Activated B cell treated with CpG ODN at 0.5 μM for 24 hours (primary cell): Measurements from ENCODE around the gene ZNF384. TPM values are rescaled to one million over a fixed set of nuclear protein-coding genes. Genes with fewer than 3 reads are reported as not detected.

Experiments
- ATAC-seq: fragments of 200-7000 bp; cut with Tn5 transposase; one replicate; pipeline ENCODE4 v1.10.0; 2021; ENCODE audit warnings: low read depth, mild to moderate bottlenecking, moderate library complexity
- CTCF ChIA-PET: fragments of 350-600 bp; sonication (Branson Sonifier 250); formaldehyde crosslinking; loops from one replicate; lab custom pipeline; 2021; ENCODE audit warnings: antibody characterized with exemption; lab: Charles Lee
- POLR2A ChIA-PET: fragments of 350-600 bp; sonication (Branson Sonifier 250); formaldehyde crosslinking; loops from one replicate; lab custom pipeline; 2021; ENCODE audit warnings: antibody characterized with exemption; lab: Charles Lee
- DNase-seq: peaks from one replicate; pipeline ENCODE4 v3.0.0; 2022
- H3K27ac Mint-ChIP-seq: one replicate; pipeline ENCODE4 v1.8.0; 2020; ENCODE audit warnings: mixed read lengths
- H3K27me3 Mint-ChIP-seq: one replicate; pipeline ENCODE4 v1.8.0; 2021; ENCODE audit warnings: mixed read lengths
- H3K36me3 Mint-ChIP-seq: one replicate; pipeline ENCODE4 v1.8.0; 2021; ENCODE audit warnings: low read depth, mixed read lengths
- H3K4me1 Mint-ChIP-seq: one replicate; pipeline ENCODE4 v1.8.0; 2021; ENCODE audit warnings: mixed read lengths
- H3K4me3 Mint-ChIP-seq: one replicate; pipeline ENCODE4 v1.8.0; 2020; ENCODE audit warnings: mild to moderate bottlenecking, mixed read lengths
- H3K9me3 Mint-ChIP-seq: one replicate; pipeline ENCODE4 v1.8.0; 2020; ENCODE audit warnings: mixed read lengths
- CTCF ChIP-seq: fragments of 200-600 bp; IDR thresholded peaks from one replicate; pipeline ENCODE4 v1.8.0; 2022; ENCODE audit warnings: antibody characterized with exemption, mild to moderate bottlenecking
- intact Hi-C: fragments of 100-400 bp; cut with micrococcal nuclease; formaldehyde crosslinking; loops from one replicate; pipeline ENCODE4 v1.15.1; 2024
- total RNA-seq: library from RNA; stranded (reverse); gene quantifications from 2 replicates; pipeline ENCODE4 v1.2.3, GENCODE V29; 2022

The ZNF384 gene
- total RNA-seq, 1 donor from 2014 or later: 98.6 TPM

- no peak for TF ChIP-seq CTCF
- Mint-ChIP-seq H3K9me3 (no peaks in the 10 kb centered on the region), H3K36me3 (no peaks in the 10 kb centered on the region), H3K27ac (no peak overlapping the region), H3K4me1 (peaks cover 60% of the 10 kb centered on the region), H3K4me3 (peak overlapping the region; percentile 21), H3K27me3 (peaks cover 31% of the 10 kb centered on the region)
- ATAC-seq (no peak), DNase-seq (no peak)
- intact Hi-C loops: no loop called here
- POLR2A ChIA-PET: interaction anchor here (0.5 to 2.7 kb wide), 5 partner anchors 10 to 286 kb away, joined by 3 to 23 read pairs (median 4); partner anchors contain the start of genes COPS7A and ZNF384
- CTCF ChIA-PET: interaction anchor here (0.9 to 1.2 kb wide), 3 partner anchors 24 to 78 kb away, joined by 3 to 4 read pairs (median 3); partner anchors contain the start of gene COPS7A
Observed at GRCh38 chr12:6699259-6699988, 10.2 kb upstream of the ZNF384 start.

GRCh38 chr12:6698352-6699046 lies 9.3 kb upstream of the ZNF384 start:
- no peaks in the 10 kb centered on the region for H3K9me3 Mint-ChIP-seq
- H3K27me3 Mint-ChIP-seq: peaks cover 25% of the 10 kb centered on the region
- no peak for TF ChIP-seq CTCF
- H3K4me3 Mint-ChIP-seq: no peak overlapping the region
- H3K4me1 Mint-ChIP-seq: peaks cover 60% of the 10 kb centered on the region
- ChIA-PET POLR2A (interaction anchor here (0.6 to 2.7 kb wide), 4 partner anchors 9 to 54 kb away, joined by 3 to 23 read pairs (median 10); partner anchors contain the start of genes COPS7A, MLF2 and ZNF384), CTCF (interaction anchor here (0.9 to 1.2 kb wide), 8 partner anchors 14 to 145 kb away, joined by 3 to 5 read pairs (median 3); partner anchors contain the start of gene COPS7A)
- DNase-seq: no peak
- intact Hi-C loops: loop anchor here (1.0 kb wide), 1 partner anchor 144 kb away; no protein-coding TSS in a partner anchor
- no peaks in the 10 kb centered on the region for H3K36me3 Mint-ChIP-seq
- peak overlapping the region; percentile 31 for H3K27ac Mint-ChIP-seq
- ATAC-seq: no peak

GRCh38 chr12:6697584-6698351 lies 8.6 kb upstream of the ZNF384 start:
- H3K9me3 Mint-ChIP-seq: no peaks in the 10 kb centered on the region
- H3K27ac Mint-ChIP-seq: peak overlapping the region; percentile 74
- ChIA-PET POLR2A (interaction anchor here (0.5 to 4.1 kb wide), 18 partner anchors 9 to 236 kb away, joined by 3 to 76 read pairs (median 4); partner anchors contain the start of genes COPS7A, GAPDH, LPAR5 and MLF2), CTCF (interaction anchor here (0.9 to 1.2 kb wide), 6 partner anchors 13 to 144 kb away, joined by 3 to 5 read pairs (median 4); partner anchors contain the start of gene COPS7A)
- H3K36me3 Mint-ChIP-seq: no peaks in the 10 kb centered on the region
- H3K4me1 Mint-ChIP-seq: peaks cover 60% of the 10 kb centered on the region
- H3K4me3 Mint-ChIP-seq: peak overlapping the region; percentile 42
- ATAC-seq (no peak), DNase-seq (no peak)
- no peak for TF ChIP-seq CTCF
- H3K27me3 Mint-ChIP-seq: peaks cover 18% of the 10 kb centered on the region
- intact Hi-C loops: loop anchor here (1.0 to 2.0 kb wide), 5 partner anchors 8 to 143 kb away; partner anchors contain the start of genes COPS7A, MLF2 and ZNF384

GRCh38 chr12:6696690-6697583 lies 7.8 kb upstream of the ZNF384 start:
- DNase-seq (peak; percentile 25), ATAC-seq (peak; percentile 88)
- peaks cover 11% of the 10 kb centered on the region for H3K27me3 Mint-ChIP-seq
- CTCF ChIA-PET: interaction anchor here (0.8 to 1.0 kb wide), 4 partner anchors 87 to 144 kb away, joined by 3 to 4 read pairs (median 4); no protein-coding TSS in a partner anchor
- POLR2A ChIA-PET: interaction anchor here (0.5 to 4.1 kb wide), 21 partner anchors 8 to 245 kb away, joined by 3 to 76 read pairs (median 4); partner anchors contain the start of genes ACRBP, CDCA3, COPS7A and GAPDH
- intact Hi-C loops: loop anchor here (1.0 to 2.0 kb wide), 4 partner anchors 8 to 80 kb away; partner anchors contain the start of genes COPS7A, MLF2 and ZNF384
- peak overlapping the region; percentile 74 for H3K27ac Mint-ChIP-seq
- H3K9me3 Mint-ChIP-seq: no peaks in the 10 kb centered on the region
- peaks cover 58% of the 10 kb centered on the region for H3K4me1 Mint-ChIP-seq
- no peak for TF ChIP-seq CTCF
- H3K4me3 Mint-ChIP-seq: peak overlapping the region; percentile 42
- no peaks in the 10 kb centered on the region for H3K36me3 Mint-ChIP-seq
